IMR-90 (cell line): Measurements from ENCODE around the gene MARF1. TPM values are rescaled to one million over a fixed set of nuclear protein-coding genes. Genes with fewer than 3 reads are reported as not detected.

Source experiments
- ATAC-seq: fragments of 200-7000 bp; cut with Tn5 transposase; 2 replicates; pipeline ENCODE4 v1.9.1; 2020; ENCODE audit warnings: low read depth, mild to moderate bottlenecking, moderate library complexity
- BruUV-seq: library from RNA; stranded (reverse); fragments of 400-500 nt; replicated peaks from 2 replicates; lab custom pipeline; 2021; lab: Mats Ljungman, UMichigan
- CTCF ChIA-PET: fragments of 300-600 bp; formaldehyde crosslinking; extraction: SDS; loops from one replicate; lab custom pipeline; 2021; ENCODE audit warnings: antibody characterized with exemption; lab: Yijun Ruan, JAX
- POLR2A ChIA-PET: fragments of 300-600 bp; sonication (Branson Sonifier 250); formaldehyde crosslinking; loops from one replicate; lab custom pipeline; 2022; ENCODE audit warnings: antibody characterized with exemption; ENCODE audit not compliant: unreplicated experiment; lab: Charles Lee
- DNase-seq: peaks from one replicate; pipeline ENCODE4 v3.0.0; 2013
- H2AFZ ChIP-seq: replicated peaks from 2 replicates; pipeline ENCODE3; 2013; ENCODE audit warnings: low read length, mild to moderate bottlenecking; ENCODE audit not compliant: poor library complexity
- H2AK5ac ChIP-seq: 2 replicates; pipeline ENCODE4 v1.6.1; 2013; ENCODE audit warnings: low read depth, low read length, inconsistent platforms
- H2AK9ac ChIP-seq: replicated peaks from 2 replicates; pipeline ENCODE3; 2013; ENCODE audit warnings: mild to moderate bottlenecking, low read depth, low read length, moderate library complexity; ENCODE audit not compliant: poor library complexity
- H2BK120ac ChIP-seq: 2 replicates; pipeline ENCODE4 v1.6.1; 2013; ENCODE audit warnings: low read depth, low read length, inconsistent platforms
- H2BK15ac ChIP-seq: 3 replicates; pipeline ENCODE4 v1.6.1; 2013; ENCODE audit warnings: low read depth, low read length, inconsistent platforms
- H2BK20ac ChIP-seq: 2 replicates; pipeline ENCODE4 v1.6.1; 2013; ENCODE audit warnings: low read depth, mild to moderate bottlenecking, inconsistent platforms, low read length, moderate library complexity
- H2BK5ac ChIP-seq: 2 replicates; pipeline ENCODE4 v1.6.1; 2013; ENCODE audit warnings: mild to moderate bottlenecking, low read depth, low read length, inconsistent platforms; ENCODE audit not compliant: poor library complexity, severe bottlenecking
- H3K14ac ChIP-seq: replicated peaks from 2 replicates; pipeline ENCODE4 v1.6.1; 2013; ENCODE audit warnings: low read depth, low read length, inconsistent platforms
- H3K18ac ChIP-seq: 2 replicates; pipeline ENCODE4 v1.6.1; 2013; ENCODE audit warnings: low read depth, low read length, control low read depth
- H3K23ac ChIP-seq: 2 replicates; pipeline ENCODE4 v1.6.1; 2013; ENCODE audit warnings: low read depth, low read length, inconsistent platforms
- H3K27ac ChIP-seq: 2 replicates; pipeline ENCODE4 v1.5.1; 2013; ENCODE audit warnings: mild to moderate bottlenecking, control low read depth, low read length; ENCODE audit not compliant: insufficient read depth
- H3K27me3 ChIP-seq: 2 replicates; pipeline ENCODE4 v1.6.1; 2013; ENCODE audit warnings: low read length; ENCODE audit not compliant: control insufficient read depth, insufficient read depth
- H3K36me3 ChIP-seq: 2 replicates; pipeline ENCODE4 v1.6.1; 2013; ENCODE audit warnings: low read length, mixed read lengths; ENCODE audit not compliant: control insufficient read depth, insufficient read depth
- H3K4ac ChIP-seq: 2 replicates; pipeline ENCODE4 v1.6.1; 2013; ENCODE audit warnings: low read depth, low read length, inconsistent platforms
- H3K4me1 ChIP-seq: 2 replicates; pipeline ENCODE4 v1.6.1; 2013; ENCODE audit warnings: low read length, mixed read lengths; ENCODE audit not compliant: control insufficient read depth, insufficient read depth
- H3K4me2 ChIP-seq: 2 replicates; pipeline ENCODE4 v1.6.1; 2013; ENCODE audit warnings: low read depth, mild to moderate bottlenecking, control low read depth, low read length, moderate library complexity
- H3K4me3 ChIP-seq: 2 replicates; pipeline ENCODE4 v1.5.1; 2013; ENCODE audit warnings: low read depth, mild to moderate bottlenecking, control low read depth, low read length, moderate library complexity; ENCODE audit not compliant: insufficient read depth
- H3K56ac ChIP-seq: 2 replicates; pipeline ENCODE4 v1.6.1; 2013; ENCODE audit warnings: low read length, inconsistent platforms; ENCODE audit not compliant: insufficient read depth; ENCODE audit errors: extremely low read depth
- H3K79me1 ChIP-seq, 2 experiments: 2 replicates each; pipeline ENCODE4 v1.6.1; 2013; ENCODE audit warnings: low read length in 2 of 2, inconsistent platforms in 1 of 2, low read depth in 1 of 2
- H3K9ac ChIP-seq: 2 replicates; pipeline ENCODE4 v1.6.1; 2013; ENCODE audit warnings: low read depth, low read length, control low read depth
- H3K9me1 ChIP-seq: 2 replicates; pipeline ENCODE4 v1.6.1; 2013; ENCODE audit warnings: low read length, inconsistent platforms; ENCODE audit not compliant: insufficient read depth
- H3K9me3 ChIP-seq: 2 replicates; pipeline ENCODE4 v1.6.1; 2013; ENCODE audit warnings: low read length; ENCODE audit not compliant: control insufficient read depth, insufficient read depth
- H4K20me1 ChIP-seq: 2 replicates; pipeline ENCODE4 v1.6.1; 2013; ENCODE audit warnings: low read length, inconsistent platforms; ENCODE audit not compliant: insufficient read depth
- H4K5ac ChIP-seq: 2 replicates; pipeline ENCODE4 v1.6.1; 2013; ENCODE audit warnings: mild to moderate bottlenecking, low read depth, low read length, control low read depth
- H4K8ac ChIP-seq, 2 experiments: 2 replicates each; pipeline ENCODE4 v1.6.1; 2013; ENCODE audit warnings: low read depth in 2 of 2, low read length in 2 of 2, control low read depth in 1 of 2, inconsistent platforms in 1 of 2
- H4K91ac ChIP-seq: 2 replicates; pipeline ENCODE4 v1.6.1; 2013; ENCODE audit warnings: low read depth, low read length, inconsistent platforms; ENCODE audit not compliant: insufficient read depth
- BHLHE40 ChIP-seq: fragments of 150-350 bp; IDR thresholded peaks from 2 replicates; pipeline ENCODE4 v1.6.1; 2016; ENCODE audit warnings: mild to moderate bottlenecking, low read depth, low read length
- CEBPB ChIP-seq: IDR thresholded peaks from 2 replicates; pipeline ENCODE4 v1.6.1; 2012; ENCODE audit warnings: low read depth, low read length, improper control_type of control experiment
- CHD1 ChIP-seq: IDR thresholded peaks from 2 replicates; pipeline ENCODE4 v1.6.1; 2012; ENCODE audit warnings: low read depth, low read length, improper control_type of control experiment
- CTCF ChIP-seq: conservative IDR thresholded peaks from 2 replicates; pipeline ENCODE4 v1.5.1; 2012; ENCODE audit warnings: mild to moderate bottlenecking, low read depth, low read length, improper control_type of control experiment
- FOS ChIP-seq: fragments of 150-350 bp; IDR thresholded peaks from 2 replicates; pipeline ENCODE4 v1.6.1; 2016; ENCODE audit warnings: low read depth, low read length
- MAFK ChIP-seq: IDR thresholded peaks from 2 replicates; pipeline ENCODE4 v1.6.1; 2012; ENCODE audit warnings: low read depth, low read length, improper control_type of control experiment
- MAZ ChIP-seq: IDR thresholded peaks from 2 replicates; pipeline ENCODE4 v1.6.1; 2012; ENCODE audit warnings: low read depth, mild to moderate bottlenecking, low read length, improper control_type of control experiment, moderate library complexity, borderline replicate concordance
- MXI1 ChIP-seq: IDR thresholded peaks from 2 replicates; pipeline ENCODE4 v1.6.1; 2012; ENCODE audit warnings: low read depth, mild to moderate bottlenecking, low read length, moderate library complexity, borderline replicate concordance
- NFE2L2 ChIP-seq: fragments of 150-350 bp; IDR thresholded peaks from 2 replicates; pipeline ENCODE4 v1.6.1; 2016; ENCODE audit warnings: low read depth, mild to moderate bottlenecking, low read length
- POLR2A ChIP-seq: IDR thresholded peaks from 2 replicates; pipeline ENCODE4 v1.6.1; 2012; ENCODE audit warnings: mild to moderate bottlenecking, low read depth, low read length
- RAD21 ChIP-seq: IDR thresholded peaks from 2 replicates; pipeline ENCODE4 v1.6.1; 2012; ENCODE audit warnings: low read length, improper control_type of control experiment
- RCOR1 ChIP-seq: IDR thresholded peaks from 2 replicates; pipeline ENCODE4 v1.6.1; 2012; ENCODE audit warnings: mild to moderate bottlenecking, low read length, improper control_type of control experiment; ENCODE audit not compliant: insufficient replicate concordance
- RFX5 ChIP-seq: IDR thresholded peaks from 2 replicates; pipeline ENCODE4 v1.8.0; 2012; ENCODE audit warnings: low read depth, mild to moderate bottlenecking, low read length, moderate library complexity
- SMC3 ChIP-seq: fragments of 150-350 bp; IDR thresholded peaks from 2 replicates; pipeline ENCODE4 v1.6.1; 2016; ENCODE audit warnings: low read depth, mild to moderate bottlenecking, antibody characterized with exemption, low read length, moderate library complexity
- USF2 ChIP-seq: fragments of 150-350 bp; IDR thresholded peaks from 2 replicates; pipeline ENCODE4 v1.6.1; 2017; ENCODE audit warnings: mild to moderate bottlenecking, antibody characterized with exemption, low read length, low read depth
- WGBS, 2 experiments: methylation state at CpG; one replicate each; pipeline versions ENCODE4 v1.1.5 to v1.1.7; 2013; ENCODE audit warnings: missing lambda C conversion rate in 2 of 2; ENCODE audit not compliant: insufficient read length in 1 of 2; ENCODE audit errors: extremely low coverage in 2 of 2; 5-methylcytosine and 5-hydroxymethylcytosine counted together
- dilution Hi-C: fragments of 300-500 bp; cut with HindIII; formaldehyde crosslinking; loops from one replicate; pipeline ENCODE4 v1.14.3; 2018; ENCODE audit warnings: low sequenced_read_pairs; ENCODE audit not compliant: unreplicated experiment
- in situ Hi-C: fragments of 300-500 bp; cut with MboI; formaldehyde crosslinking; loops from 3 replicates; pipeline ENCODE4 v1.14.3; 2019; ENCODE audit warnings: low sequenced_read_pairs, inconsistent platforms, mixed read lengths
- intact Hi-C: fragments of 100-400 bp; cut with micrococcal nuclease; formaldehyde crosslinking; loops from 2 replicates; pipeline ENCODE4 v1.10.0; 2022
- polyA plus RNA-seq, 3 experiments: library from polyadenylated mRNA; depleted of rRNA; stranded (reverse); fragments of >200 nt; gene quantifications; 2 replicates each; pipeline ENCODE4 v1.2.3, GENCODE V29; 2012; ENCODE audit warnings: low replicate concordance in 1 of 3
- total RNA-seq: library from RNA; depleted of rRNA; stranded (reverse); fragments of >200 nt; gene quantifications from 2 replicates; pipeline ENCODE4 v1.2.3, GENCODE V29; 2012

The MARF1 gene
- total and polyA plus RNA-seq, 2 of the 4 experiments (the other 2 are of a cell fraction): 9.0 to 12.9 TPM

GRCh38 chr16:15644267-15644961 lies 1.5 kb upstream of the MARF1 start:
- ChIA-PET POLR2A (no interaction called here), CTCF (interaction anchor here (0.6 to 1.5 kb wide), 8 partner anchors 9 to 398 kb away, joined by 3 to 5 read pairs (median 4); no protein-coding TSS in a partner anchor)
- Histone ChIP-seq H3K9me1 (no peaks in the 10 kb centered on the region), H4K5ac (no peak overlapping the region), H3K23ac (no peak overlapping the region), H3K4ac (no peak overlapping the region), H3K79me1 (peaks cover 11 to 26% of the 10 kb centered on the region in 2 experiments), H3K4me1 (peaks cover 5% of the 10 kb centered on the region), H3K9me3 (no peaks in the 10 kb centered on the region), H2AFZ (no peak overlapping the region), H2BK15ac (no peak overlapping the region), H4K91ac (no peak overlapping the region), H3K4me3 (no peak overlapping the region), H3K14ac (no peak overlapping the region), H4K8ac (no peak overlapping the region), H3K4me2 (no peak overlapping the region), H3K27ac (no peak overlapping the region), H3K9ac (peak overlapping the region; percentile 13; the same call in 1 of the 2 replicates), H2BK5ac (peak overlapping the region; percentile 98), H3K18ac (no peak overlapping the region), H3K36me3 (no peaks in the 10 kb centered on the region), H3K56ac (no peak overlapping the region), H2AK5ac (no peak overlapping the region), H2BK20ac (no peak overlapping the region), H2AK9ac (no peak overlapping the region), H2BK120ac (no peak overlapping the region), H3K27me3 (no peaks in the 10 kb centered on the region), H4K20me1 (no peaks in the 10 kb centered on the region; the same call in 1 of the 2 replicates)
- no peak for ATAC-seq
- WGBS, 2 experiments: no CpG with 5 or more reads among the region's 9 CpGs
- intact Hi-C loops (no loop called here), dilution Hi-C loops (no loop called here), in situ Hi-C loops (loop anchor here (5.0 kb wide), 1 partner anchor 48 kb away; no protein-coding TSS in a partner anchor)
- BruUV-seq: no TSS peak
- no peak for DNase-seq
- TF ChIP-seq RFX5: no peak
- TF ChIP-seq MXI1: no peak
- no peak for TF ChIP-seq CEBPB
- TF ChIP-seq USF2: no peak
- no peak for TF ChIP-seq BHLHE40
- TF ChIP-seq MAZ: no peak
- TF ChIP-seq POLR2A: no peak
- no peak for TF ChIP-seq RAD21
- TF ChIP-seq FOS: no peak
- TF ChIP-seq RCOR1: no peak
- no peak for TF ChIP-seq CHD1
- TF ChIP-seq SMC3: no peak
- TF ChIP-seq CTCF: no peak
- TF ChIP-seq NFE2L2: no peak
- no peak for TF ChIP-seq MAFK
